ENCODE measurements around the gene KAT6B.

The KAT6B gene

DNA sequence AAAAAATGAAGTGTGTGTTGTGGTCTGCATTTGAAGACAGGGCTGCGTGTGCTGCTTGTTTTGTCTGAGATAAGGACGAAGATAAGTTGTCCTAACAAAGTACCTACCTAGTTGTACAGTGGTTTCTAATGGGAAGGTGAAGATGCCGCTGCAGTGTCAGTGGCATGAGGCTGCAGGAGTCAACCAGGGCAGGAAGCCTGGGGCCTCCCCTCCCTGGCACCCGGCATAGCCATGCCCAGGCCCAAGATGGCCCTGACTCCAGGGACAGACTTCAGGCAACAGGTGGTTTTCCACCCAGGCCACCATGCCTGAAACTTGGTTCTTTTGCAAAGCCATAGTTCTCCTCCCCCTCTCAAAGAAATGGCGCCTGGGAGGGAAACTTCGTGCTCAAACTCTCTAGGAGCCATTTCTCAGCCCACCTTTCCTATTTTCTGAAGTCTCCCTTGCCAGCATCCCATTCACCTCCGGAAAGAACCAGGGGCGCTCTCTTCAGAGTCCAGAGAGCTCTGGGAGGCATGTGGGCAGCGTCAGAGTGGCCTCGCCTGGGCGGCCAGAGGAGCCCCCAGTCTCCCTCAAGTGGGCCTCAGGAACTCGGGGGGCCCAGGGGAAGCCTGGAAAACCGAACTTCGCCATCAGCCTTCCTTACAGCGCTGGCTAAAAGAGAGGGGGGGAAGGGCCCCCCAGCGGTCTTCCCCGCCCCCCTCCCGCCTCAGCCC lies 2.1 kb upstream of the KAT6B start:
- peak in 1 of 2 donors; percentile 59 for DNase-seq

DNA sequence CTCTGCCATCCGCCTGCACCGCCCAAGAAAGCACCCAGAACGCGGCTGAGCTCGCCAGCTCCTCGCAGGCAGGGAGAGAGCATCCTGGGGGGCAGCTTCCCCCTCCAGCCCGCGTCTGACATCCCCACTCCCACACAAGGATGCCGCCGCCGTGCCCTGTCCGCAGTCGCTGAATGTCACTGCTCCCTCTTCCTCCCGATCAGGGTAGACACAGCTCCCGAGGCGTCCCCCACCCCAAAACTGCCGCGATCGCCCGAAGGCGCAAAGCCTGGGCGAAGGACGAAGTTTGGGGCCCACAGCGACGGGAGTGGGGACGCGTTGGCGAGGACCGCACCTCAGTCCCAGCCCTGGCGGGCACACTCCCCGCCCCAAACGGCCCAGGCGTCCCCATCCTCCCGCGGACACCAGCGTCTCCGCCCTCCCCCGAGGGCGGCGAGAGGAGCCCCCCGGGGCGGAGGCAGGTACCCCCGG lies 1.5 kb upstream of the KAT6B start:
- peak in 1 of 2 donors; percentile 62 for DNase-seq

DNA sequence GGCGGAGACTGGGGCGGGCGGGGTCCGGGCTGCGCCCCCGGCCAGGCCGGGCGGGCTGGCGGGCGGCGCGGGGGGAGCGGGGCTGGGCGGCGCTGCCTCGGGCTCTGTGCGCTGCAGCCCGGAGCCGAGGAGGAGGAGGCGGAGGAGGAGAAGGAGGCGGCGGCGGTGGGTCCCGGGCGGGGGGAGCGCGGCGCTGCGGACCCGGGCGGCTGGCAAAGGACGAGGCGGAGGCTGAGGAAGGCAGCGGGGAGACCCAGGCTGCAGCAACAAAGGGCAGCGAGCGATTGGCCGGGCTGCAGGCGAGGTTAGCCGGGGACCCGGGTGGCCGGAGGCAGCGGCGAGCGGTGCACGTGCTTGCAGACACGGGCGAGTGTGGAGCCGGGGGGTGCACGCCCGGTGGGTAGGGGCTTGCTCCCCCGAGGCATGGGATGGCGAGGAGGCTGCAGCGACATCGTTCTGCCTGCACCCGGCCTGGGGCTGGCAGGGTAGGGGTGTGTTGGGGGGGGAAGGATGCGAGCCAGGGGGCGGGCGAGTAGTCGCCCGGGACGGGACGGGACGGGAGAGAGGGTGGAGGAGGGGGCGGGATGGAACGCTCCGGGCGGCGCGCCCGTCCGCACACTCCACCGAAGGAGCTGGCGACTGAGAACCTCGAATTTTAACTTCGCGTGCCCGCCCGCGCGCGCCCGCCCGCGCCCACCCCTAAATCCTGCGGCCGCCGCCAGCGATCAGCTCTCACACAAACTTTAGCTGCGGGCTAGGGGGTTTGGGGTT lies 844 bp upstream of the KAT6B start:
- peak in 1 of 2 donors; percentile 72 for DNase-seq

DNA sequence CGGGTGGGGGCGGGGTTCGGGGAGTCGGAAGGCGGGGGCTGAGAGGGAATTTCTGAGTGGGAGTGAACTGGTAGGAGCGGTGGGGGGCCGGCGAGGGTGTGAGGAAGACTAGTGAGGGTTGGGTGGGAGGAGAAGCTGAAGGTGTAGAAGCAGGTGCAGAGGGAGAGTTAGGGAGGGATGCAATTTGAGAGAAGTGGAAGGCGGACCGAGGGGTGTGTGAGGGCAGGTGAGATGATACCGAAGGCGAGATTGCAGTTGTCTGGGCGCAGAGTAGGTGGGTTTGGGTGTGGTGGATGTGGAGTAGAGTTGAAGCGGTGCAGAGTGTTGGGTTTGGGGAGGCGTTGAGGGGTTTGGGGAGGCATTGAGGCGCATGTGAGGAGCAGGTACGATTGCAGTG lies 643 bp downstream of the KAT6B start:
- no peak for DNase-seq

DNA sequence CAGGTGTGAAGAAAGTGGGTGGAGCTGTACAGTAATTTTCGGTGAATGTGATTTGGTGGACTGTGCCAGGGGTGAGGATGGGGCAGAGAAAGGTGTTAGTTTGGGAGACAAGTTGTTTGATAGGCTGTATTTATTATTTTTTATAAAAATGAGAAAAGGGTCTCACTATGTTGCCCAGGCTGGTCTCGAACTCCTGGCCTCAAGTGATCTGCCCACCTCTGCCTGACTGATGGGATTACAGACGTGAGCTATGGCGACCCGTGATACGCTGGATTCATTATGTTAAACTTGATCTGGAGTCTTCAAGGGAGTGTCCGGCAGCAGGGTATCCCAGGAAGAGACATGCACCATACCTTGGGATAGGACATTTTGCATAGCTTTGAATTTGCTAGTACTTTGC lies 1.3 kb downstream of the KAT6B start:
- no peak for DNase-seq

DNA sequence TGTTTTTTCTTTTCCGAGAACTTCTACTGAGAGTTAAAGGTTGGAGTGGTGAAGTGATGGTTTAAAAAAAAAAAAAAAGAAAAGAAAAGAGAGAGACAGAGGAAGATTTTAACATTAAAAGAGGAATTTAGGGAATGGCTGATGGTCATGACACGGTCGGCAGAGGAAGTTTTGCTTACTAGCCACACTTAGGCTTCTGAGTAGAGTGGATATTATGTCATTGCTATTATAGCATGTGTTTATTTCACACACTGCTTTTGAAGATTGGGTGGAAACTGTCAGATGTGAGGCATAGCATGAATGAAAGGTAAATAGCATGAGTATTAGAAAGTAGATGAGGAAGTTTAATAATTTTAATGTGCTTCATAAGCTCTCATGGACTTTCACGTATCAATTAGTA lies 2.5 kb downstream of the KAT6B start:
- DNase-seq: no peak

DNA sequence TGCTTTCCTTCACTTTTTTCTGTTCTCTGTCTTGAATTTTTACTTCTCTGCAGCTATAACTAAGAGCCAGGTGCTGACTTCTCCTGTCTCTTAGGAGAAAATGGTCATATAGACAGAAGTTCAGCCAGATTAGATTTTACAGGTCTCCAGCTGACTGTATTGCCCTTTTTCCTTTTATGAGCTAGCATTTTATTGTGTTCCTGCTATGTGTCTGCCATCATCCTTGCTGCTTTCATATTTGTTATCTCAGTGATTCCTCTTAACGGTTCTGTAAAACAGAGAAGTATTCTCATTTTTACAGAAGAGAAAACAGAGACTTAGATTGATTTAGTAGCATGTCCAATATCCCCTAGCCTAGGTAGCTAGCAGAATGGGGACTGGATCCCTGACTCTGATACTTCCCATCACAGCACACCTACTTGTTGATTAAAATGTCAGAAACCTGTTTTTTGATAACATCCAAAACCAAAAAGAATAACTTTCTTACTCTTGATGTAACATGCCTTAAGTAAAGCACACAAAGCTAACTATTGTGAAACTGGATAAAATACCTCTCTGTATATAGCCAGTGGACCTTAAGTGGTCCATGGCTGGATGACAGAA lies 5.2 kb downstream of the KAT6B start:
- no peak for DNase-seq

DNA sequence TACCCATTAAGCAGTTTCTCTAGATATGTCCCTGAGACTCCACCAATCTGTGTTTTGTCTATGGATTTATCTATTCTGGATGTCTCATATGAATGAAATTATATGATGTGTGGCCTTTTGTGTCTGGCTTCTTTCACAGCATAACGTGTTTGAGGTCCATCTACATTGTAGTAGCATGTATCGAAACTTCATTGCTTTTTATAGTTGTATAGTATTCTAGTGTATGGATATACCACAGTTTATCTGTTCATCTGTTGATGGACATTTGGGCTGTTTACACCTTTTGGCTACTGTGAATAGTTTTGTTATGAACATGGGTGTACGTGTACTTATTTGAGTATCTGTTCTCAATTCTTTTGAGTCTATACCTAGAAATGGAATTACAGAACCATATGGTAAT lies 9.6 kb downstream of the KAT6B start:
- DNase-seq: no peak

DNA sequence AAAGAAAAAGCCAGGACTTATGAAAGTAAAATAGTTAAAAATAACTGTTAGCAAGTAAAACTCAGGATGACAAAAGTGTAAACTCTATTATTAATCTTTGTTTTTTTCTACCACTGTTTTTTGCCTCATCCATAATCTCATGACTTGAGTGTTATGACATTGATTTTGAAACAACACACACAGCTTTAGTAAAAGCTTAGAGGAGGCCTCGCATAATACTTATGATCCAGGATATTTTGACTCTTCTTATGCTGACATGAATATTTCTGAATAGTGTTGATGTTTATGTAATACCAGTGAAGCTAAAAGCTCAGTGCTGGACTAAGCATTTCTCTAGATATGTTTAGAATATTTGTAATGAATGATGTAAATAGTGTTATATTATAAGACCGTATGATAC lies 10.5 kb downstream of the KAT6B start:
- no peak for DNase-seq

DNA sequence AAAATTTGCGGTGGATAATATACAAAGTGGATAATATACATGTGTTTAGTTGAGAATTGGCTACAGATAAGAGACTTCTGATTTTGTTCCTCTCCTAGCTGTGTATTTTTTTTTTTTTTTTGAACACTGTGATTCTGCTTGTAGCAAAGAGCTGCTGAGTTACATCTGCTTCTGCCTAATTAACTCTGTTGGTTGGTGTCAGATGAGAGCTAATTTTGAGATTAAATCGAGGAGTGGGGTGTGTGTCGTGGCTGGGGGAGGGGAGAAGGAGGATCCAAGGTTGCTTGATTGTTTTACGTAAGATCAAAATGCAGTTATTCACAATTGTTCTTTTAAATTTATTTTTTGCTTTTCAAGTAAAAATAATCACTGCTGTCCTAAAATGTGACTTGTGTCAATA lies 11.3 kb downstream of the KAT6B start:
- no peak for DNase-seq

DNA sequence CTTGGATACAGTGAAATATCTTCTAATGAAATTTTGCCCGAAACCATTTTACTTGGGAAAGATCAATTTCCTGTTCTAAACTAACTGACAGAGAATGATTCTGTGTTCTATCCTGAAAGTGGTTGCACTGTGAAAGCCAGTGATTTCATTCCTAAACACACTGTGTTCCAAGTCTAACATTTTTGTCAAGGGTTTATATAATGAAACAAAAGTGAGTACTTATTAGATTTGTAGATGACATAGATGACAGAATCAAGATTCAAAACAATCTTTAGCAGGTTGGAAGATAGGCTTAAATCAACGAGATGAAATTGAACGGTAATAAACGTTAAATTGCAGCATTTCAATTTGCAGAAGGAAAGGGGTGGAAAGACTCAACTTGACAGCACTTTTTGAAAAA lies 13.3 kb downstream of the KAT6B start:
- no peak for DNase-seq

DNA sequence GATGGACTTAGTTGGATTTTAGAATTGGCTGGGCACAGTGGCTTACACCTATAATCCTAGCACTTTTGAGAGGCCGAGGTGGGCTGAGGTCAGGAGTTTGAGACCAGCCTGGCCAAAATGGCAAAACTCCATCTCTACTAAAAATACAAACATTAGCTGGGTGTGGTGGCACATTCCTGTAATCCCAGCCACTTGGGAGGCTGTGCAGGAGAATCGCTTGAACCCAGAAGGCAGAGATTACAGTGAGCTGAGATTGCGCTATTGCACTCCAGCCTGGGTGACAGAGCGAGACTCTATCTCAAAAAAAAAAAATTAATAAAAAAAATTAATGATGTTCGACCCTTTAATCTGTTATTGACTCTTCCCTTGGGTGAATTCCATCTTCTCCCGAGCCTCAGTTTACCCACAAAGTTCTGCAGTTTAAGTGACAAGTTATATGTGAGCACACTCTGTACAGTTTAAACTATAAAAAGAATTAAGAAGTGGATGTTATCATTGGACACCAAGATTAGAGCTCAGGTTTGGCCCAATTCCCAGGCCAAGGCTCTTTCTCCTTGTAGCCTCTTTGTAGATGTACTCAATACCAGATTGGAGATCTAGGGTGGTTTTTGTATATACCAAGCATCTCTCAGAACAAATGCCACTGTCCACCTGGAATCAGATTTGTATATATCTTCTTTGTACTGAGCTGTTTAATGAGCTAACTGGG lies 15.0 kb downstream of the KAT6B start:
- no peak for DNase-seq

DNA sequence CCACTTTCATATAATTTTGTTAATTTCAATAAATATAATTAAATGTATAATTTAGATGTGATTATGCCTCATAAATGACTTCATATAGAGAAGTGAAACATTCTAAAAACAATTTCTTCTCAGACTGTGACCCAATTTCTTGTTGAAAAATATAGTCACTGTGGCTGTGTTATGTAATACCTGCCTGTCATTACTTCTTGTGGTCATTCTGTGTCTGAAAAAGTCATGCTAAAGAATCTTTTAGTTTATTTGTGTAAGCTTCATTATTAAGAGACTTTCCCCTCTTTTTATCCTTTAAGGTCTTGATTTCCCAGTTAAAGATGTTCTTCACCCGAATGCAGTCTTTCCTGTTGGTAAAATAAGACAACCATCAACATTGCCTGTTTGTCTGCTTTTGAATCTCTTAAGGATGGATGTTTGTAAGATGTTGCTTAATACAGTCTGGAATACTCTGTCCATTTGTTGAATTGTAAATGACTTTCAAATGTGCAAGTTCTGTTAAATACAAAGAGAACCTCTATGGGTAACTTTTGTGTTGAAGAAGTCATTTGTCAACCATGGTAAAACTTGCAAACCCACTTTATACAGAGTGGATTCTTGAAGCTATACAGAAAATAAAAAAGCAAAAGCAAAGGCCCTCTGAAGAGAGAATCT lies 16.0 kb downstream of the KAT6B start:
- DNase-seq: no peak

DNA sequence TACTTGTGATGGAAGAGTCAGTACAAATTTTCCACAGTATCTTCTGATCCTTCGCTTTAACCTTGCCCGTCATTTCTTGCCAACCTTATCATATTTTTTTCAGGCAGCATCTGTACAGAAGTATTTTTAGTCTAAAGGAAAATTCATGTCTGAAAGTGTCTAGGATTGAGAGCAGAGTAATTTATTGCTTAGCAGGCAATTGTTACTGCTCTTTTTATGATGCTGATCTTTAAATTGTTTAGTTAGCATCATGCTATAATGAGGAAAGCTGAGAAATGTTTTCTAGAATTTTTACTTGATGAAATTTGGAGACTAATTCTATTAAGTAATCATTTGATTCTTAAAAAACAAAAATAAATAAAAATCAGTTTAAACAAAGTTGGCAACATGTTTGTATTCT lies 20.6 kb downstream of the KAT6B start:
- DNase-seq: no peak

DNA sequence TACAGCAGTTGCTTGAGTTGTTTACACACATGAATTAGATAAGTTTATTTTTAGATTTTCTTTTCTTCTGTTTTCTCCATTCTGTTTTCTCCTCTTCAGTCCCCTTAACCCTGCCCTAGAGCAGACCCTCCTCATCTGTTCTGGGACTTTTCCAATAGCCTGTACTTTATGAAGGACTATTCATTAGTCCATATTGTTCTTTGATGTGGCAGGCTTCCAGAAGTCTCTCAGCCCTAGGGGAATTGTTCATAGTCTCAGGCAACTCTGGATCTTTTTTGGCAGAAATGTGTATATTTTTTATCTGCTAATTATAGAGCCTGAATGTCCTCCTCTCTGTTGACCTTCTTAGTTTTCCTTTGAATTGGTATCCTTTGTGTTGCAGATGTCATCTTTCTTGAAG lies 25.4 kb downstream of the KAT6B start:
- DNase-seq: no peak

DNA sequence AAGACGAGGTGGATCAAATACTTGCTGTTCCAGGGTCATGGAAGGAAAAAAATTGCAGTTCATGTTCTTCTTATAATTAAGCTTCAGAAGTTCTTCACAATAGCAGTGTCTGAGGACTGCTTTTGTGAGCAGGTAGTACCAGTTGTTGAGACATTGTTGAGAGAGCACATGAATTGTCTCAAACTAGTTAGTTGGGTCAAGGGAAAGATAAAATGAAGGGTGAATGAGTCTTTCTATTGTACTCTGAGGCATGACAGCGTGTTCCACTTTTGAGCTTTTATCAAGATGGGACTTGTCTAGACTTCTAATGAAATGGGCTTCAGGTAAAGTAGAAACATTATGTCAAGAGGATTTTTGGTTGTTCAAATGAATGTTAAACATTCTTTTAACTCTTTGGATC lies 26.0 kb downstream of the KAT6B start:
- DNase-seq: no peak

DNA sequence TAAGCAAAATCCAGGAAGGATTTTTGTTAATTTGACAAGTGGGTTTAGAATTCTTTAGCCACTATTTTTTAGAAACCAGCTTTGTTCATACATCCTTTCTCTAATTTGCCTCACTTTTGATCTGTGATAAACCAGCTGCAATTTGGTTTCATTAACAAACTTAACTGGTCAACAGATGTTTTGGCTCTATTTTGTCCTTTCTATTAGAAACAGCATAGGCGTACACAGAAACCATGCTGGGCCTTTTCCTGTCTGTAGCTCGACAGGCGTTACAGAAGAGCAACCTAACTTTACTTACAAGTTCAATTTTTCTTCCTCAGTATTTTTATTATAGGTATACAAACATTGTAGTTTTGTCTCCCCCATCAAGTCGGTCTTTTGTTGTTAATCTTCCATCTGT lies 28.2 kb downstream of the KAT6B start:
- no peak for DNase-seq

DNA sequence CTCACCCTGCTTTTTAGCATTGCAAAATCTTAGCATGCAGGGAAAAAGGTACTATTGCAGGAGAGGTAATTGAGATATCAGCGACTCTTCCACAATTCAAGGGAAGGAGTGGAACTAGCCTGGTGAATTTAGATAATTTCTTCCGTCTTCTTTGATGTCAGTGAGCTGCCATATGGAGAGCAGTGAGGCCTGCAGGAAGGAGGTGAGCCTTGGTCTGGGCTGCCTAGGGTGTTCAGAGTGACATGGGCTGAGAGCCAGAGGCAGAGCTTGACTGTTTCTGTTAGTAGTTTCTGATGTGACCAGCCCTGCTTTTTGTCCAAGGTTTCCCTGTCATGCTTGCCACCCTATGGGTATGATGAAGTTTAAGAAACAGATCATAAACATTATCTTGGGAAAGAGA lies 28.6 kb downstream of the KAT6B start:
- DNase-seq: no peak

DNA sequence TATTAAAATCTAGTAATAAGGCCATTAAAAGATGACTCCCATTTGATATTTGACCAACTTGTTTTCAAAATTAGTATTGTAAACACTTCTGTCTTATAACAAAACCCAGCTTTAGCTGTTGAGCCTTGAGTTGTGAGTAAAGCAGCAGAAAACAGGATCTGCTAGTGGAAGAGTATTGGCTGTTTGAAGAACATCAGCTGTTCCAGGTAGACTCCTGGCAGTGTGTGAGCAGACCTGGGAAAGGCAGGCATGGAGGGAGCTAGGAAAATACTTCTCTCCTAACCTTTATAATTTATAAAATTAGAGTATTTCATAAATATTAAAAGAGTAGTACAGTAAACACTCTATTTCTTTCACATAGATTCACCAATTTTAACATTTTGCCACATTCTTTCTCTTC lies 29.0 kb downstream of the KAT6B start:
- no peak for DNase-seq

DNA sequence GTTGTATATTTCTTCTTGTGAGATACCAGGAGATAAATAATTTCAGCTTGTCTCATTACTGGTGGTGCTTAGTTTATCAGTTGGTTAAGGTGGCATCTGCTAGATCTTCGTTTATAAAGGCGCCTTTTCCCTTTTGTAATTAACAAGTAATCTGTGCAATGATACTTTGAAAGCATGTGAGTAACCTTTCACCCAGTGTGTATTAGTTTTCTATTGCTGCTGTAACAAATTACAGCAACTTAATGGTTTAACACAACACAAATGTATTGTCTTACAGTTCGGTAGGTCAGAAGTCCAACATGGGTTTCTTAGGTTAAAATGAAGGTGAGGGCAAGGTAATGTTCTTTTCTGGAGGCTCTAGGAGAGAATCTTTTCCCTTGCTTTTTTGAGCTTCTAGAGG lies 30.5 kb downstream of the KAT6B start:
- DNase-seq: no peak

DNA sequence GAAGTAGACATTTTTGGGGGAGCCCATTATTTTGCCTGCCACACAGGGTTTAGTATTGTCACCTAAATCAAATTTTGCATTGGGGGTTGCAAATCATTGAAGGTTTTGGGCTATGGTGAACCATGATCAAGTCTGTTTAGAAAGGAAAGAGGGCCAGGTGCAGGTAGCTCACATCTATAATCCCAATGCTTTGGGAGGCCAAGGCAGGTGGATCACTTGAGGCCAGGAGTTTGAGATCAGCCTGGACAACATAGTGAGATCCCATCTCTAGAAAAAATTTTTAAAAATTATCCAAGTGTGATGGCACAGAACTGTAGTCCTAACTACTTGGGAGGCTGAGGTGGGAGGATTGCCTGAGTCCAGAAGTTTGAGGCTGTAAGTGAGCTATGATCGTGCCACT lies 31.2 kb downstream of the KAT6B start:
- DNase-seq: no peak

DNA sequence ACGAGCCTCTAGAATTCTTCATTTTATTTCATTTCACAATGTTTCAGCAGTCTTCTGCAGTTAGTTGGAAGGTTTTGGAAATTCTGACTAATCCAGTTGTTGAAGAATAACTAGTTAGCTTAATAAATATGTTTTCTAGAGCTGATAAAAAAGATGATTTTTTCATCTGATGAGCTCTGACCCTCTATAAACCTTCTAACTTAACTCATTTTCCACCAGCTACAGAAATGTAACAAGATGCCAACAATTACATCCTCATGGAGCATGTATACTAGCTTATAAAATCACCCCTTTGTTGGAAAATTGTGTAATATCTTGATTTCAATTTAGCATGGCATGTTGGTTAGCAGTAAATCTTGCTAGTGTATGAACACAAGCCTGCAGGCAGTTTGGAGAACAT lies 33.1 kb downstream of the KAT6B start:
- no peak for DNase-seq

DNA sequence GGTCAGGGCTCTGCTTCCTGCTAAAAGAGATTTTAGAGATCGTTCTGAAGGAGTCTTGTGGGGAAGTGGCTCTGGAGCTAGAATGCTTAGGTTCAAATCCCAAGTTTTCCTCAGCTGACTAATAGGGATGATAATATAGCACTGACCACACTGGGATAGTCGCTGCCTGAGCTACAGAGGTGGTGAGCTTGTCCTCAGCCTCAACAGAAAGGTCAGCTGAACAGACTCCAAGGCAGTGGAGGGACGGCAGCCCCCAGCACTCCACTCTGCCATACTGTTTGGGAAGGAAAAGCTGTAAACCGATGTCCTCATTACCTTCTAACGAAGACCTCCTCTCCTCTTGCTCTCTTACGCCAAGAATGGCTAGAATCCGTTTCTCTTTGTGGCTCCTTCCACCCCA lies 36.2 kb downstream of the KAT6B start:
- no peak for DNase-seq

Measured in hippocampal formation (tissue), 2 donors.